Nephron progenitor cell (in vitro differentiated cells): ENCODE data around the gene LRP11.
A peak's percentile ranks its signal among the peaks of the same experiment; 100 is the strongest.

ENCODE experiments used
- DNase-seq: peaks from one replicate; pipeline ENCODE4 v3.0.0; 2021
- H3K27ac Mint-ChIP-seq: 2 replicates; pipeline ENCODE4 v1.8.0; 2021; ENCODE audit warnings: mild to moderate bottlenecking, moderate library complexity, mixed read lengths
- H3K27me3 Mint-ChIP-seq: 2 replicates; pipeline ENCODE4 v1.8.0; 2021; ENCODE audit warnings: mild to moderate bottlenecking, low read depth, mixed read lengths; ENCODE audit not compliant: poor library complexity
- H3K36me3 Mint-ChIP-seq: 2 replicates; pipeline ENCODE4 v1.8.0; 2021; ENCODE audit warnings: low read depth, mixed read lengths
- H3K4me1 Mint-ChIP-seq: 2 replicates; pipeline ENCODE4 v1.8.0; 2021; ENCODE audit warnings: mixed read lengths
- H3K4me3 Mint-ChIP-seq: 2 replicates; pipeline ENCODE4 v1.8.0; 2021; ENCODE audit warnings: mild to moderate bottlenecking, moderate library complexity, mixed read lengths
- H3K9me3 Mint-ChIP-seq: 2 replicates; pipeline ENCODE4 v1.8.0; 2021; ENCODE audit warnings: mild to moderate bottlenecking, moderate library complexity, mixed read lengths
- TF ChIP-seq, protein P1 (sequence below): fragments of 200-600 bp; sonication (generic); IDR thresholded peaks from 2 replicates; pipeline ENCODE4 v1.5.0; 2021; ENCODE audit warnings: antibody characterized with exemption

LRP11 gene

DNA sequence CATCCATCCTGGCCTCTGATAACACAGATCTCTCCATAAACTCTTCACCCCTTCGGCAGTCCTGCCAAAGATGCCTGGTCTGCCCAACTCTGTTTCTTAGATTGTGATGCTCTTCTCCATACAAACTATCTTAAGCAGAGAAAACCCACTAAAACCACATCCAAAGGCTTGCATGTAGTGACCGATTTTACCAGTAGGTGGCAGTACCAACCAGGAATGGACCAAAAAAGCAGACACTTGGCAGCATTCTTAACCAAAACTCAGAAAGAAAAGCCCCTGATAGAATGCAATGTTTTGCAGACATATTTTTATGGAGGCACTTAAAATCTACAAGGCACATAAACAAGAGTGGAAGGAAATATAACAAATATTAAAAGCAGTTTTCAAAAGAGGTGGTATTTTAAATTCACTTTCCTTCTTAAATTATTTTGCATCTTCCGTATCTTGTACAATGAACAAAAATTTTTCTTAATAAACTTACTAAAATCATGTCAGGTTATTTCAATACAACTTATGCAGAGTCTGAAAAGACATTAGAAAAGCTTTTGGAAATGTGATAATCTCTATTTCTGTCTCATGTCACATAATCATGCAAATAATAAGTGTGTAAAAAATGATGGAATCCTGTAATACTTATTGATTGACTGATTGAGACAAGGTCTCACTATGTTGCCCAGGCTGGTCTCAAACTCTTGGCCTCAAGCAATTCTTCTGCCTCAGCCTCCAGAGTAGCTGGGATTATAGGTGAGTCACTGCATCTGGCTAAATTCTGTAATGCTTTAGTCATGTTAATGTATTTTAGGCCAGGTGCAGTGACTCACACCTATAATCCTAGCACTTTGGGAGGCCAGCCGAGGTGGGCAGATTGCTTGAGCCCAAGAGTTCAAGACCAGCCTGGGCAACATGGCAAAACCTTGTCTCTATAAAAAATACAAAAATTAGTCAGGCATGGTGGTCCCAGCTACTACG, 29.4 kb downstream of the LRP11 start:
- Mint-ChIP-seq H3K4me3 (no peak overlapping the region), H3K4me1 (peaks cover 8% of the 10 kb centered on the region), H3K27me3 (no peaks in the 10 kb centered on the region), H3K27ac (no peak overlapping the region), H3K36me3 (peaks cover 6% of the 10 kb centered on the region), H3K9me3 (peaks cover 4% of the 10 kb centered on the region)
- TF ChIP-seq, protein P1, sequence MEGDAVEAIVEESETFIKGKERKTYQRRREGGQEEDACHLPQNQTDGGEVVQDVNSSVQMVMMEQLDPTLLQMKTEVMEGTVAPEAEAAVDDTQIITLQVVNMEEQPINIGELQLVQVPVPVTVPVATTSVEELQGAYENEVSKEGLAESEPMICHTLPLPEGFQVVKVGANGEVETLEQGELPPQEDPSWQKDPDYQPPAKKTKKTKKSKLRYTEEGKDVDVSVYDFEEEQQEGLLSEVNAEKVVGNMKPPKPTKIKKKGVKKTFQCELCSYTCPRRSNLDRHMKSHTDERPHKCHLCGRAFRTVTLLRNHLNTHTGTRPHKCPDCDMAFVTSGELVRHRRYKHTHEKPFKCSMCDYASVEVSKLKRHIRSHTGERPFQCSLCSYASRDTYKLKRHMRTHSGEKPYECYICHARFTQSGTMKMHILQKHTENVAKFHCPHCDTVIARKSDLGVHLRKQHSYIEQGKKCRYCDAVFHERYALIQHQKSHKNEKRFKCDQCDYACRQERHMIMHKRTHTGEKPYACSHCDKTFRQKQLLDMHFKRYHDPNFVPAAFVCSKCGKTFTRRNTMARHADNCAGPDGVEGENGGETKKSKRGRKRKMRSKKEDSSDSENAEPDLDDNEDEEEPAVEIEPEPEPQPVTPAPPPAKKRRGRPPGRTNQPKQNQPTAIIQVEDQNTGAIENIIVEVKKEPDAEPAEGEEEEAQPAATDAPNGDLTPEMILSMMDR = peak; percentile 87
- DNase-seq = peak; percentile 74

DNA sequence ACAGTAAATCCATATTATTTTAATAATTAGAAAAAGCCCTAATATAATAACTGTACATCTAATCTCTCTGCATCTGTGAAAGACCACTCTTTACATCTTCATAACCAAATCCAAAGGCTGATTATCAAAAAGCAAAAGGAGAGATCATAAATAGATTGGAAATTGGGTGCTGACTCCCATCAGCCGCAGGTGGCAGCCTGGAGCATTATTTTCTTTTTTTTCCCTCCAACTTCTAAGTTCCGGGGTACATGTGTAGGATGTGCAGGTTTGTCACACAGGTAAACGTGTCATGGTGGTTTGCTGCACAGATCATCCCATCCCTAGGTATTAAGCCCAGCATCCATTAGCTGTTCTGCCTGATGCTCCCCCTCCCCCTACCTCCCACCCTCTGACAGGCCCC, 30.5 kb downstream of the LRP11 start:
- TF ChIP-seq, protein P1 = no peak
- H3K27me3 Mint-ChIP-seq = no peaks in the 10 kb centered on the region
- no peak overlapping the region for H3K4me3 Mint-ChIP-seq
- no peak for DNase-seq
- H3K9me3 Mint-ChIP-seq = peaks cover 4% of the 10 kb centered on the region
- H3K36me3 Mint-ChIP-seq = peaks cover 6% of the 10 kb centered on the region
- H3K27ac Mint-ChIP-seq = no peak overlapping the region
- peaks cover 8% of the 10 kb centered on the region for H3K4me1 Mint-ChIP-seq

DNA sequence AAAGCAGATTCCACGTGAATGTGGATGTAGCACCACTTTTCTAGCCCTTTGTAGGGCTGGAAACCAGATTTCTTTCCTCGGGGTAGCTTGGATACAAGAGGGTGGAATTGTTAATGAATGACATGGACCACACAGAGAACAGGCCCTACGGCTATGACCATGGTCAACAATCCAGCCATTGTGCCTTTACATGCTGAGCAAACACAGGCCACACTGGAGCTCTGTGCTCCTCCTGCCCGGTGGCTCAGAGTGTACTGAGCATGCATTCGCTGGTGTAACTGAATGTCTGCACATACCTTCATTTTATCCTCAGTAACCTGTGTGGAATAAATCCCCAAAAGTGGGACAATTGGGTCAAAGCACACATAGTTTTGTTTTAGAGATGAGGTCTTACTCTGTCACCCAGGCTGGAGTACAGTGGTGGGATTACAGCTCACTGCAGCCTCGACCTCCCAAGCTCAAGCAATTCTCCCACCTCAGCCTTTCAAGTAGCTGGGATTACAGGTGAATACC, 32.8 kb downstream of the LRP11 start:
- no peak overlapping the region for H3K4me3 Mint-ChIP-seq
- TF ChIP-seq, protein P1 = no peak
- no peak overlapping the region for H3K27ac Mint-ChIP-seq
- peaks cover 8% of the 10 kb centered on the region for H3K4me1 Mint-ChIP-seq
- H3K27me3 Mint-ChIP-seq = no peaks in the 10 kb centered on the region
- DNase-seq = no peak
- H3K36me3 Mint-ChIP-seq = peaks cover 6% of the 10 kb centered on the region
- H3K9me3 Mint-ChIP-seq = peaks cover 4% of the 10 kb centered on the region

DNA sequence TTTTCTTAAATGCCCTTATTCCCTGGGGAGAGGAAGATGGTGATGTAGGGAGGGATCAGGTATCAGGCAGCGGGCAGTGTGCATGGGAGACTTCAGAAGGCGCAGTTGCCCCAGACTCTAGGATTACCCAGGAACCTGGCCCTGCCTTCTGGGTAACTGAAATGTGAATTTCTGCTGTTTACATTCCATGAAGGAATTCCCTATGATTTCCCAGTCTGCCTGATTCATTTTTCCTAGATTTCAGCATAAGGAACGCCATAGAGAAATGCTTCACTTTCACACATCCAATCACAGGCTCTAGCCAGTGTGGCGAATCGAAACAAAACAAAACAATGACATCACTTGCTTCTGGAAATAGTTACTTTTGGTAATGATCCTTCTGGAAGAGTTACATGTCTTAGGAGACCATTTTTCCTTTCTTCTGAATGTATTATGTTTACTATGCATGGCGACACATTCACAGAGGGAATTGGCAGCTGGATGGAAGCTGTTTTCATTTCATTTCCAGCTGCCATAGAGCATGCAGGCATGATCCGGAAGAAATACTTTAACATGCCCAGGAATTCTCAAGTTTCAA, 33.3 kb downstream of the LRP11 start:
- Mint-ChIP-seq H3K9me3 (peaks cover 4% of the 10 kb centered on the region), H3K27me3 (no peaks in the 10 kb centered on the region), H3K4me3 (no peak overlapping the region), H3K36me3 (peaks cover 6% of the 10 kb centered on the region), H3K27ac (no peak overlapping the region), H3K4me1 (peaks cover 8% of the 10 kb centered on the region)
- no peak for DNase-seq
- TF ChIP-seq, protein P1 = no peak

DNA sequence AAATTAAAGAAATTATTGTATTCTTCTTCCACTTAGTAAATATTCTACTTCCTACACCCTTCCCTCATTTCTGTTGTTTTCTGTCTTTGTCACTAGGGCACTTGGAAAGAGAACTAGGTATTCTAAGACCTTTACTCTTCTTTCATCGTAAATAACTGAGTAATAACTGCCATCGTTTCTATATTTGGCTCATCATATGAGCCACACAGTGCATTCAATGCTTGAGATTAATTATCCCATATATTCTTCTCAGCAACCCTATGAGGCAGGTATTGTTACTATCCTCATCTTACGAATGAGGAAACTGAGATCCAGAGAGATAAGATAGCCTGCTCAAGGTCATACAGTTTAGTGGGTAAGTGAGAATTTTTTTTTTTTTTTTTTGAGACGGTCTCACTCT, 38.9 kb downstream of the LRP11 start:
- Mint-ChIP-seq H3K27me3 (no peaks in the 10 kb centered on the region), H3K4me3 (no peak overlapping the region), H3K36me3 (no peaks in the 10 kb centered on the region), H3K4me1 (no peaks in the 10 kb centered on the region), H3K9me3 (no peaks in the 10 kb centered on the region), H3K27ac (no peak overlapping the region)
- TF ChIP-seq, protein P1 = no peak
- no peak for DNase-seq
